ENCODE data around the gene FFAR3. TPM values are rescaled to one million over a fixed set of nuclear protein-coding genes. Genes with fewer than 3 reads are reported as not detected.

Gene FFAR3
- total and polyA plus RNA-seq, 2 of the 13 experiments (the other 11 are each of a cell fraction or from before 2014, with no cell fraction given) = not detected

GRCh38 chr19:35316560-35316959 is 41.7 kb upstream of the FFAR3 start (continued):
- peak; percentile 17; the same call in 1 of the 2 replicates for TF ChIP-seq ARID4A (CRISPR knock-in tag; IDR thresholded peaks at IDR 0.05; ENCODE audit: borderline replicate concordance)
- TF ChIP-seq CREB1 (IDR thresholded peaks at IDR 0.05) = no peak
- peak; percentile 51; the same call in 1 of the 2 replicates for TF ChIP-seq CREB1 (CRISPR knock-in tag; IDR thresholded peaks at IDR 0.05)
- 0 out of 2 replicates have a peak, but pooled peaks have one; percentile 41 for TF ChIP-seq PHF21A (CRISPR knock-in tag; IDR thresholded peaks at IDR 0.05)
- TF ChIP-seq LCORL (IDR thresholded peaks at IDR 0.05) = no peak
- TF ChIP-seq LCORL (CRISPR knock-in tag; IDR thresholded peaks at IDR 0.05) = peak; percentile 83; the same call in 1 of the 2 replicates
- TF ChIP-seq KDM6A (CRISPR knock-in tag; IDR thresholded peaks at IDR 0.05; ENCODE audit: low read depth) = 0 out of 2 replicates have a peak, but pooled peaks have one; percentile 17
- TF ChIP-seq FOXA3 (CRISPR knock-in tag; IDR thresholded peaks at IDR 0.05) = peak; percentile 77
- TF ChIP-seq ZNF317 (CRISPR knock-in tag; IDR thresholded peaks at IDR 0.05) = 0 out of 2 replicates have a peak, but pooled peaks have one; percentile 57
- TF ChIP-seq SOX13 (IDR thresholded peaks at IDR 0.05) = no peak
- peak in 1 of 2 experiments; percentile 33; a peak in 1 of 4 replicates for TF ChIP-seq SOX13 (CRISPR knock-in tag; conservative IDR thresholded peaks at IDR 0.05 in 1 of 2, IDR thresholded peaks at IDR 0.05 in 1 of 2)
- TF ChIP-seq ESRRA (CRISPR knock-in tag; IDR thresholded peaks at IDR 0.05; ENCODE audit: low read depth) = 0 out of 2 replicates have a peak, but pooled peaks have one; percentile 39
- peak; percentile 68; the same call in 1 of the 2 replicates for TF ChIP-seq FOXO1 (CRISPR knock-in tag; IDR thresholded peaks at IDR 0.05)
- TF ChIP-seq NR2F6 (IDR thresholded peaks at IDR 0.05) = no peak
- TF ChIP-seq NR2F6 (CRISPR knock-in tag; IDR thresholded peaks at IDR 0.05) = peak; percentile 11; the same call in 1 of the 2 replicates
- 0 out of 2 replicates have a peak, but pooled peaks have one; percentile 23 for TF ChIP-seq HIC2 (CRISPR knock-in tag; IDR thresholded peaks at IDR 0.05; ENCODE audit: low read depth)
- no peak for TF ChIP-seq ZNF616 (CRISPR knock-in tag; IDR thresholded peaks at IDR 0.05; ENCODE audit: low read depth)
- TF ChIP-seq ZBTB2 (CRISPR knock-in tag; IDR thresholded peaks at IDR 0.05; ENCODE audit: low read depth) = 0 out of 2 replicates have a peak, but pooled peaks have one; percentile 25
- TF ChIP-seq RARA (CRISPR knock-in tag; IDR thresholded peaks at IDR 0.05) = peak; percentile 44; the same call in 1 of the 2 replicates
- peak; percentile 77 for TF ChIP-seq ZEB1 (IDR thresholded peaks at IDR 0.05; ENCODE audit: insufficient replicate concordance, low read depth)
- TF ChIP-seq ZMYM3 (CRISPR knock-in tag; IDR thresholded peaks at IDR 0.05) = 0 out of 2 replicates have a peak, but pooled peaks have one; percentile 20
- 0 out of 2 replicates have a peak, but pooled peaks have one; percentile 37 for TF ChIP-seq ZNF556 (CRISPR knock-in tag; IDR thresholded peaks at IDR 0.05; ENCODE audit: borderline replicate concordance)
- peak; percentile 18; the same call in 1 of the 2 replicates for TF ChIP-seq IKZF5 (CRISPR knock-in tag; IDR thresholded peaks at IDR 0.05)
- no peak for TF ChIP-seq NR2C2 (CRISPR knock-in tag; IDR thresholded peaks at IDR 0.05; ENCODE audit: borderline replicate concordance)
